ENCODE measurements around the gene ANGPTL4.
"Not testable (repeated sequence)": the region's sequence is repeated elsewhere in the genome, so short reads cannot be mapped to it uniquely, and the experiment has no call there.

The ANGPTL4 gene

DNA sequence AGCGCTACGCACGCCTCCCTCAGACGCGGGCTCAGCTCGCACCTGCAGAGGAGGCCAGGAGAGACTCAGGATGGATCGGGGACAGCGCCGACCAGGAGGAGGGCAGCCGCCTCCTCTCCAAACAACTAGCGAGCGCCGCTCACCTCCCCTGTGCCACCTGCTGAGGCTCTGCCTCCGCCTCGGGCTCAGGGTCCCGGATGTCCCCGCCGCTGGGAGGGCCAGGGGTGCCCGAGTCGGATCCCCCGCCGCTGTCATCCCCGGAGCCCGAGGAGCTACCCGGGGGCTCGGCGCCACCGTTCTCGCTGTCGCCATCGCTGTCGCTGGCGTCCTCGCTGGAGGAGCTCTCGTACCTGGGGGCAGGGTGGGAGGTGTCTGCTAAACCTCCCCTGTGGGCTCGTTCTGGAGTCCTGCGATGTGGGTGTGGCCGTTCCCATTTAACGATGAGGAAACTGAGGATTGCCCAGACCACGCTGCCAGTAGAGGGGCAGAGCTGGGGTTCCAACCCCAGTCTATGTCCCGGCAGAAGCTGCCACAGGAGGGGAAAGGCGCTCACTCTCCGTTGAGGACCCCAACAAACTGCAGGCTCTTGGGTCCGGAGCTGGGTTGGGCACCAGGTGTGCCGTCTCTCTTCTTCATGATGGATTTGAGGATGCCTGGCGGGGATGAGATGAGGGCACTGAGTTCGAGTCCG lies 30.0 kb upstream of the ANGPTL4 start:
- no peak overlapping the region for H3K27ac ChIP-seq
- peak overlapping the region in 1 of 7 experiments; percentile 23 for H3K4me3 ChIP-seq

DNA sequence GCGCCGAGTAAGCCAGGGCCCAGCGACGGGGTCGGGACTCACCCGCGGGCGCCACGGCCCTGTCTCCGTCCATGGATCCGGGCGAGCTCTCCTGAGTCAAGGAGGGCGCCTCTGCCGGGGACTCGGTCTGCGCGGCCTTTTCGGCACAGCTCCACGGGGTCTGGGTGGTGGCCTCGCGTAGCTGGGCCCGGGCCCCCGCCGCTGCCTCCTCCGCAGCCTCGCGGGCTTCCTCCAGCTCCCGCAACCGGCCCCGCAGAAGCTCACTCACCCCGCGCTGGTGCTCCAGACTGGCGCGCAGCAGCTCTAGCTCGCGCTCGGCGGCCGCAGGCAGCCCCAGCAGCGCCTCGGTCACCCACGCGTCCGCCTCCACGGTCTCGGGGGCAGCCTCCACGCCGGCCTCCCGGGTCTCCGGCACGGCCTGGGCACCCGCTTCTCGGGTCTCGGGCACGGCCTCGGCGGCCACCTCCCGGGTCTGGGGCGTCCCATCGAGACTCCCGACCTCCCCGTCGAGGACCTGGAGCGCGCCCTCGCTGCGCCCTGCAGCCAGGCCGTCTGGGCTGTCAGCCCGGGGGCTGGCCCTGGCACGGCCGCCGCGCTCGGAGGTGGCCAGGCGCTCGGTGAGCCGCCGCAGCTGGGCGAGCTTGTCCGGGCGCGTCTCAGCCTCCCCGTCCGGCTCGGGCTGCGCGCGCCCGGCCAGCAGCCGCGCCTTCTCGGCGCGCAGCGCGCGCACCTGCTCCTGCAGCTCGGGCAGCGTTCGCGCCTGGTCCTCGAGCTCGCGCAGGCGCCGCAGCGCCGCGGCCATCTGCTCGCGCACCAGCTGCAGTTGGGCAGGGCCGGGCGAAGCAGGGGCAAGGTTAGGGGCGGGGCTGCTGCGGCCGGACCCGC lies 29.3 kb upstream of the ANGPTL4 start:
- H3K4me3 ChIP-seq: peak overlapping the region in 6 of 7 experiments; percentile 0 to 48 (median 26)
- no peak overlapping the region for H3K27ac ChIP-seq

DNA sequence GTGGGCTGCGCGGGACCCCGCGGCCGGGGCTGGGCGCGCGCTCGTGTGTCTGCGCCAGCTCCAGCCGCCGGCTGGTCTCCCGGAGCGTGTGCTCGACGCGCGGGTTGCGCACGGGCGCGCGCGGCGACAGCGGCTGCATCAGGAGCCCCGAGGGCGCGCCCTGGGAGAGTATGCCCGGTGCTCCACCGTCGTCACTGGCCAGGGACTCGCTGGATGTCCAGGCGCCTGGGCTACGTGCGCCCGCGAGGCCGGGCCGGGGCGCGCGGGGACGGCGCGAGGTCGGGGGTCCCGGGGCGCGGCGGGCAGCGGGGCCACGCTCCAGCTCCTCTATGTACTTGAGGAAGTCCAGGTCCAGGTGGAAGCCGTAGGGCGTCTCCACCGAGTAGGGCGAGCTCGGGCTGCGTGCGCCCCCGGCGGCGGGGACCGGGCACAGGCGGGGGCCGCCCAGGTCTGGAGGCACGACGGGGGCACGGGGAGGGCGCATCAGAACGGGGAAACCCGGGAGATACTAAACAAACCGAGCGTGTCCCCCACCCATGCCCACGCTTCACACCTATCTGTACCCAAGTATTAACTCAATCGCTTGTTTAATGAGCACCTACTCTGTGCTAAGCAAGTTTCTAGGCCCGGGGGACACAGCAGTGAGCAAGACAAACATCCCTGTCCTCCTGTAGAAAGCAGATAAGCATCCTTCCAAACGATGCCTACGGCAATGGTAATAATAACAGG lies 28.4 kb upstream of the ANGPTL4 start:
- H3K27ac ChIP-seq: no peak overlapping the region
- peak overlapping the region in 5 of 7 experiments; percentile 21 to 48 (median 29) for H3K4me3 ChIP-seq

DNA sequence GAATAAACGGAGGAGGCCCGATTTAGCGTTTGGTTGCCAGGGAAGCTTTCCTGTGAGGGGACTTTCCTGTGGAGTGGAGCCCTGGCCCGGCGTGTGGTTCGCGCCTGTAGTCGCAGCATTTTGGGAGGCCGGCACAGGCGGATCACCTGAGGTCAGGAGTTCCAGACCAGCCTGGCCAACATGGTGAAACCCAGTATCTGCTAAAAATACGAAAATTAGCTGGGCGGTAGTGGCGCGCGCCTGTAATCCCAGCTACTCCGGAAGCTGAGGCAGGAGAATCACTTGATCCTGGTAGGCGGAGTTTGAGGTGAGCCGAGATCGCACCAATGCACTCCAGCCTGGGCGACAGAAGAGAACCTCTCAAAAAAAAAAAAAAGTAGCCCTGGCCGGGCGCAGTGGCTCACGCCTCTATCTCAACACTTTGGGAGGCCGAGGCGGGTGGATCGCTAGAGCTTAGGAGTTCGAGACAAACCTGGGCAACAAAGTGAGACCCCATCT lies 27.8 kb upstream of the ANGPTL4 start:
- H3K27ac ChIP-seq: no peak overlapping the region
- peak overlapping the region in 1 of 7 experiments; percentile 48 for H3K4me3 ChIP-seq

DNA sequence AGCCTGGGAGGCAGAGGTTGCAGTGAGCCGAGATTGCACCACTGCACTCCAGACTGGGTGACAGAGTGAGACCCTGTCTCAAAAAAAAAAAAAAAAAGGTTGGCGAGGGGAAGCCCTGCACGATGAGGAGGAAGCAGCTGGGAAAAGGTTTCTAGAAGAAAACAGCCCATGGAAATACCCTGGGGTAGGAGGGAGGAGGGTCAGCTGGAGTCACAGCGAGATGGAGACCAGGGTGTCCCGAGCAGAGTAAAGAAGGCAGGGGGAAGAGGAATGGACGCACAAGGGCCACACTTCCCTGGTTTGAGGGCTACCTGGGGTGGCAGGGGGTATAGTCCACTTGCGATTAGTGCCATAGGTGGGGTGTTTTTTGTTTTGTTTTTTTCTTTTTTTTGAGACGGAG lies 27.3 kb upstream of the ANGPTL4 start:
- H3K4me3 ChIP-seq: no peak overlapping the region
- H3K27ac ChIP-seq: no peak overlapping the region

DNA sequence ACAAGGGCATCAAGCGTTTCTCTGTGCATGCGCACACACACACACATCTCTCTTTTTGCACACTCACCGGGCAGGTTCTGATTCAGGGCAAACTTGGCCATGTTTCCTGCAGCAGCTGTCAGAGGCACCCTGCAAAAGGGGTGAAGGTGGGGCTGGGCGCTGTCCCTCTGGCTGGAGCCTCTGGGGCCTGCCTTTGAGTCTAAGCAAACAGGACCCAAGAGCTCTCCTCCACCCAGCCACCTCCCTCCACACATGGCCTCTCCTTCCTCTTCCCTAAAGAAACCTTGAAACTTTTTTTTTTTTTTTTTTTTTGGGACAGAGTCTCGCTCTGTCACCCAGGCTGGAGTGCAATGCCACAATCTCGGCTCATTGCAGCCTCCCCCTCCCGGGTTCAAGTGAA lies 26.2 kb upstream of the ANGPTL4 start:
- Histone ChIP-seq H3K27ac (no peak overlapping the region), H3K4me3 (no peak overlapping the region)

DNA sequence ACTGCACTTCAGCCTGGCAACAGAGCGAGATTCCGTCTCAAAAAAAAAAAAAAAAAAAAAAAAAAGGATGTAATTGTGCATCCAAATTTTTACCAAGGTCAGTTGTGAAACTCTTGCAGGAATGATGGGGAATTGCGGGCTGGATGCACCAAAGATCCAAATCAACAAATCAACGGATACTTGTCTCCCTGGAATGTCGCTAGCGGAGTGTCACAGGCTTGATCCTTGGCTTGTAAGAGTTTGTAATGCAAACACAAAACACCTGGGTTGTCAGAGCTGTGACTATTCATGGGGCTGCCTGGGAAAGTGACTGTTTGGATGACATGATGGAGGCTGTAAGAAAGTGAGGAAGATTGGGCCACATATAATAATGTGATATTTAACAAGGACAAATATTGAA lies 25.1 kb upstream of the ANGPTL4 start:
- H3K27ac ChIP-seq: no peak overlapping the region
- no peak overlapping the region for H3K4me3 ChIP-seq

DNA sequence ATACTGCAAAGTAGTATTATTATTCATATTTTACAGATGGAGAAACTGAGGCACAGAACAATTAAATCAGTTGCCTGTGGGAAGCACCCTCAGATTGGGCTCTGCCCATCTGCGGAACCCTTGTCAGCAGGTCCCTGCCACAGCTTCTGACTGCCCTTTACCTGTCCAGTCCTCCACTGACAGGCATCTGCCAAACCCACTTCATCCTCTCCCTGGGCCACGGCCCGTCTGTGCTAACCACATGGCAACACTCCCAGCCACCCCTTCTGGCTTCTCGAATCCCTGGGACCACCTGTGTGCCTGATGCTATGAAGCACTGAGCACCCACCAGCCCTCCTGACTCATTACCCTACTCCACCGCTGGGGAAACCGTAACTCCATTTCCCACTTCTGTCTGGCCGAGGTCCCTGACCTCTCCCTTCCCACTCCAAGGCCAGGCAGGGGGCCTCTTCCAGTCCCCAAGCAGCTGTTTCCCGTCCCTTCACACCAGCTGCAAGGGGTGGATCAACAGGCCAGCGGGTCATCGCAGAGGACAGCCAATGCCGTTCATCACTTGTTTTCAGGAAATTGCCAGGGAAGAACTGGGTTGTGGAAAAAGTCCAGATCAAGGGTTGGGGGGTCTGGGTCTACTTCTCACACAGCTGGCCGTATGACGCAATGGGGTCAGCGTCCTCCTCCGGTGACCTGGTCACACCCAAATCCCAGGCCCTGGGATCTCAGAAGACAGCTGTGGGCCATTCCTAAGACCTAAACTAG lies 23.4 kb upstream of the ANGPTL4 start:
- peak overlapping the region in 1 of 21 experiments; percentile 90 for H3K27ac ChIP-seq
- no peak overlapping the region for H3K4me3 ChIP-seq

DNA sequence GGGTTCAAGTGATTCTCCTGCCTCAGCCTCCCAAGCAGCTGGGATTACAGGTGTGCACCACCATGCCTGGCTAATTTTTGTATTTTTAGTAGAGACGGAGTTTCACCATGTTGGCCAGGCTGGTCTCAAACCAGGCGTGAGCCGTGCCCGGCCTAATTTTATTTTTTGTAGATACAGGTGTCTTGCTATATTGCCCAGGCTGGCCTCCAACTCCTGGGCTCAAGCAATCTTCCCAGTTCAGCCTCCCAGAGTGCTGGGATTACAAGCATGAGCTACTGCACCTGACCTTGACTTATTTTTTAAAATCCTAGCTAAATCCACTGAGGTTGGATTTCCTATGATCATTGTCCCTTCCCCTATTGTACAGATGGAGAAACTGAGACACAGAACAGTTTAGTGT lies 22.5 kb upstream of the ANGPTL4 start:
- H3K4me3 ChIP-seq: not testable (repeated sequence)

DNA sequence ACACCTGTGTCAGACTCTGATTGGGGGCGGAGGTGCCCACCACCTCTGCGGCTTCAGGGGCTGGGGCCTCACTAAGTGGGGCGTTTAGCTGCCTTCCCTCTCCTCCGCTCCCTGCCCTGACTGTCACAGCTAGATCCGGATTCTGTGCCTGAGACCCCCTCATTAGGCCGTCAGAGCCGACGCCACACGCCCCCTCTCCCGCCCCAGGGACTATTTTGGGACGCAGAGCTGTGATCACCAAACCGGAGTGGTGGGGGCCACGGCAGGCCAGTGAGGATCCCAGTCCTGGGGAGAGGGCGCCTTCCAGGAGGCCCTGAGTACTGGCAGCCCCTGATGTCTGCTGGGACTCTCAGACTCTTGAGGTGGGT lies 21.7 kb upstream of the ANGPTL4 start:
- peak overlapping the region in 15 of 21 experiments; percentile 28 to 90 (median 72) for H3K27ac ChIP-seq
- H3K4me3 ChIP-seq: peak overlapping the region in 6 of 7 experiments; percentile 5 to 42 (median 34)

More for the DNA sequence above, 22.5 kb upstream of the ANGPTL4 start:
- peak overlapping the region in 6 of 21 experiments; percentile 28 to 90 (median 77) for H3K27ac ChIP-seq

DNA sequence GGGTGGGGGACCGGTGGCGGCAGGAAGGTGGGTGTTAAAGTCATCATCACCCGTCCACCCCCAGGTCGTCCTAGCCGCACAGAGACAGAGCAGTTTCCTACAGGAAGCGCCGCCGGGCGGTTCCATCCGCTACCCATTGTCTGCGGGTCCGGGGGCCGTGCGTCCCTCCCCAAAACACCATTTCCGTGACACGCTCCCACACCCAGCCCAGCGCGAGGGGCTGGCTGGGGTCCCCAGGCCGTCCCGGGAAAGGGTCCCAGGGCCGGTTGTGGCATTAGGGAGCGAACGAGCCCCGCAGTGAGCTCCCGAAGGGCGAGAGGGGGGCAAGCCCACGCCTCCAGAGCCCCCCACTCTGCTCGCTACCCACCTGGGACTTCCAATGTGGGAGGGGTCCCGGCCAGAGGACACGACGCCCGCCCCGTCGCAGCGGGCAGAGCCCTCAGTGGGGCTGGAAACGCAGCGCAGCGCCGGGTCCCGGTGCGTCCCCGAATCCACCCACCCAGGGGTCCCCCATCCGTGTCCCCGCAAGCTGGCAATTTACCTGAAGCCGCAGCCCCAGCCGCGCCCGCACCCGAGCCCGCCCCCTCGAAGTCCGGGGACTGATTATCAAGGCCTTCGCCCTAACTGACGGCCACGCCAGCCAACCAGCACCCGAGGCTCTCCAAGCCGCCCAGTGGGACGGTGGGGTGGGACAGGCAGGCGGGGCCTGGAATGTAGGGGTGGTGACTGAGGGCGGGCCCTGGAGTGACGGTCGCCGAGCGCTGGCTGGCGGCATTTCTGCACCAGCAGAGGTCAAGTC lies 21.1 kb upstream of the ANGPTL4 start, which contains the start of gene KANK3:
Gene KANK3 (minus strand): TSS at position 579 of the 799 bp plus-strand sequence. CDS start 5,434 bp downstream, outside the sequence.
- Histone ChIP-seq H3K27ac (peak within 1 kb of the TSS in 18 of 21 experiments; percentile 37 to 90 (median 73)), H3K4me3 (peak within 1 kb of the TSS; percentile 31 to 44 (median 35))

DNA sequence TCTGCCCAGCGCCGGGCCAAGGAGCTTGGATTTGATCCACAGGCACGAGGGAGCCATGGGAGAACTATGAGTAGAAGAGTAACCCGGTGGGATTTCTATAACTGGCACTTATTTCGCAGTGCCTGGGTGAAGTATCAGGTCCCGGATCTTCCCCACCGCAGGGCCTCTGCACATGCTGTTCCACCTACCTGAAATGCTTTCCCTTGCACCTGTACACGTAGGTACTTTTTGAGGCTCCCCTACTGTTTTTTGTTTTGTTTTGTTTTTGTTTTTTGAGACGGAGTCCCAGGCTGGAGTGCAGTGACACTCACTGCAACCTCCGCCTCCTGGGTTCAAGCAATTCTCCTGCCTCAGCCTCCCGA lies 20.5 kb upstream of the ANGPTL4 start:
- Histone ChIP-seq H3K27ac (no peak overlapping the region), H3K4me3 (peak overlapping the region in 2 of 7 experiments; percentile 42 to 44)

DNA sequence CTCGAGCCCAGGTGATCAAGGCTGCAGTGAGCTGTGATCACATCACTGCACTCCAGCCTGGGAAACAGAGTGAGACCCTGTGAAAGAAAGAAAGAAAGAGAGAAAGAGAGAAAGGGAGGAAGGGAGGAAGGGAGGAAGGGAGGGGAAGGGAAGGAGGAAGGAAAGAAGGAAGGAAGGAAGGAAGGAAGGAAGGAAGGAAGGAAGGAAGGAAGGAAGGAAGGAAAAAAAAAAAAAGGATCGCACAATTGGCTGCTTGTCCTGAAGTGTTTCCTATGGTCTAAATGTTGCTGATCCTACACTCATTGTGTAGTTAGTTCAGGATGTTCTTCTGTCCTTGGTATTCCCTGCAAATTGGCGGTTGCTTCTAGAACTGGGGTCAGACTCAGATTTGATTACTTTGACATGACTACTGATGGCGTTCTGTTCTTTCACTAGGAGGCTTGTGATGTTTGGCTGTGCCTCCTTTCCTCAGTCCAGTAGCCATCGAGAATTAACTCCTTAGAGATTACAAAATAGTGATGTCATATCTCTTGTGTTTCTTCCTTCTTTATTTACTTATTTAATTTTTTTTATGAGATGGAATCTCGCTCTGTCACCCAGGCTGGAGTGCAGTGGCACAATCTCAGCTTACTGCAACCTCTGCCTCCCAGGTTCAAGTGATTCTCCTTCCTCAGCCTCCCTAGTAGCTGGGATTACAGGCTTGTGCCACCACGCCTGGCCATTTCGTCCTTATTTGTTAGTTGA lies 14.2 kb upstream of the ANGPTL4 start:
- not testable (repeated sequence) for H3K27ac ChIP-seq, H3K4me3 ChIP-seq

DNA sequence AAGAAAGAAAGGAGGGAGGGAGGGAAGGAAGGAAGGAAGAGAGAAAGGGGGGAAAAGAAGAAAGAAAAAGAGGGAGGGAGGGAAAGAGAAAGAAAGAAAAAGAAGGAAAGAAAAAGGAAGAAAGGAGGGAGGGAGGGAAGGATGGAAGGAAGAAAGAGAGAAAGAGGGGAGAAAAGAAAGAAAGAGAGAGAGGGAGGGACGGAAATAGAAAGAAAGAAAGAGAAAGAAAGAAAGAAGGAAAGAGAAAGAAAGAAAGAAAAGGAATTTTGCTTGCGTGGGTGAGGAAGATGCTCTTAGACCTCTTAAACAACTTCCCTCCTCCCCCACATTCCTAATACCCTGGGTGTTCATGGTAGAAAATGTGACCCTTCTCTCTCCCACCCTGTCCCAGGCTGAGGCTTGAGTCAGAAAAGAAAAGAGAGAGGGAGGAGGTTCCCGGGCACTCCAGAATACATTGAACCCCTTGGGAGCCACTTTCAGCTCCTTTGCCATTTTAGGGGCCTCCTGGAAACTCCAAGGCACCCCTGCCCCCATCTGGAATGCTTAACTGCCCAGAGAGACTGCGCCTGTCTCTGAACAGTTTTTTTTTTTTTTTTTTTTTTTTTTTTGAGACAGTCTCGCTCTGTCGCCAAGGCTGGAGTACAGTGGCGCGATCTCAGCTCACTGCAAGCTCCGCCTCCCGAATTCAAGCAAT lies 11.7 kb upstream of the ANGPTL4 start:
- H3K4me3 ChIP-seq: no peak overlapping the region
- H3K27ac ChIP-seq: no peak overlapping the region

DNA sequence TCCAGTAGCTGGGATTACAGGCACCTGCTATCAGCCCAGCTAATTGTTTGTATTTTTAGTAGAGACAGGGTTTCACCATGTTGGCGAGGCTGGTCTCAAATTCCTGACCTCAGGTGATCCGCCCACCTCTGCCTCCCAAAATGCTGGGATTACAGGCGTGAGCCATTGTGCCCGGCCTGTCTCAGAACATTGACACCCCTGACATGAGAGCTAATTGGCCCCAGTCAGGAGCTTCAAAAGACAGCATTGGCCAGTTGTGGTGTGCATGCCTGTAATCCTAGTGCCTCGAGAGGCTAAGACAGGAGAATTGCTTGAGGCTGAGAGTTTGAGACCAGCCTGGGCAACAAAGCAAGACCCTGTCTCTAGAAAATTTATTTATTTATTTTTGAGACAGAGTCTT lies 11.1 kb upstream of the ANGPTL4 start:
- H3K4me3 ChIP-seq, H3K27ac ChIP-seq: not testable (repeated sequence)

DNA sequence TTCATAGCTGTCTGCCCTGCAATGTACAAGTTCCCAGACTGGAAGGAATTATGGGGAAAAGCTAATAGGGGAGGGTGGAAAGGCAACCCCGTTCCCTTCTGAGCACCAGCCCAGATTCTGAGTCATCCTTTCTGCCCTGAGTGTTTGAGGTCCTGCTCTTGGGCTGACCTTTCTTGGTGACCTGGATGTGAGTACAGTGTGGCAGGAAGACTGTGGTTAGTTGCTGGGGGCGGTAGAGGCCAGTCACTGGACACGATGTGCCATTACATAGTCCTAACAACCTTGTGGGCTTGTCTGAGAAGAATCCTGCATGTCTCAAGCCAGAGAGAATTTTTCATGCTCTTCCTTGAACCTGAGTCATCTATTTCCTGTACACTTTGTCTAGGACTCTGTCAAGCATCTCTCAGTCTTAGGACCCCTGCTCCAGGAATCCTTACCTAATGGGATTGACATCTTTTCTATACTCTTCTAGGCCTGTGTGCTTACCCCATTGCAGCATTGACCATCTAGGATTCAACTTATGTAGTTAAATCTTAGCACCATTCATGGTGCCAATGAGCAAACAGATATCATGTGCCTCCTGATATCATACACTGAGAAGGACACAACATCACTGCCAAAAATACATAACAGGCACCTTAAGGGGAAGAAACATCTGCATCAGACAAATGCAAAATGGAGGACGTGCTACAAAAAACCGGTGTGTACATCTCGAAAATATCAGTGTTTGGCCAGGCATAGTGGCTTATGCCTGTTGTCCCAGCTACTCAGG lies 8.1 kb upstream of the ANGPTL4 start:
- H3K27ac ChIP-seq: peak overlapping the region in 3 of 21 experiments; percentile 7 to 34 (median 32)
- no peak overlapping the region for H3K4me3 ChIP-seq

Data from skin epidermis (tissue), 12 donors.